G401.6 (cell line): ENCODE data around the gene PCID2.

ENCODE experiments used
- FAIRE-seq: peaks from 2 replicates; lab custom pipeline; 2012; peaks lifted over from hg19 to GRCh38; lab: Jason Lieb, UNC

Gene PCID2

DNA sequence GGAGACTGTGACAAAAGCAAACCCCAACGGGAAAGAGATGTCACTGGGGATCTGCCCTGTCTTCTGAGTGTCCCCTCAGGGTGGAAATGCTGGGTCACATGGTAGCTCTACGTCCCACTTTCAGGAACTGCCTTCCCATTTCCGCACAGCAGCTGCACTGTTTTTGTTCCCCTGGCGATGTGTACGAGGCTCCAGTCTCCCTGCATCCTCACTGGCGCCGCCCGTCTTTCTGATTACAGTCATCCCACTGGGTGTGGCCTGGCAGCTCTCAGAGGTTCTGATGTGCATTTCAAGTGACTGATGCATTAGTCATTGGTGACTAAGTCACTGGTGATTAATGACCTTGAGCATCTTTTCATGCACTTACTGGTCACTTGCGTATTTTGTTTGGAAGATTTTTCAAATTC is 21.2 kb downstream of the PCID2 start:
- peak; percentile 48 for FAIRE-seq

DNA sequence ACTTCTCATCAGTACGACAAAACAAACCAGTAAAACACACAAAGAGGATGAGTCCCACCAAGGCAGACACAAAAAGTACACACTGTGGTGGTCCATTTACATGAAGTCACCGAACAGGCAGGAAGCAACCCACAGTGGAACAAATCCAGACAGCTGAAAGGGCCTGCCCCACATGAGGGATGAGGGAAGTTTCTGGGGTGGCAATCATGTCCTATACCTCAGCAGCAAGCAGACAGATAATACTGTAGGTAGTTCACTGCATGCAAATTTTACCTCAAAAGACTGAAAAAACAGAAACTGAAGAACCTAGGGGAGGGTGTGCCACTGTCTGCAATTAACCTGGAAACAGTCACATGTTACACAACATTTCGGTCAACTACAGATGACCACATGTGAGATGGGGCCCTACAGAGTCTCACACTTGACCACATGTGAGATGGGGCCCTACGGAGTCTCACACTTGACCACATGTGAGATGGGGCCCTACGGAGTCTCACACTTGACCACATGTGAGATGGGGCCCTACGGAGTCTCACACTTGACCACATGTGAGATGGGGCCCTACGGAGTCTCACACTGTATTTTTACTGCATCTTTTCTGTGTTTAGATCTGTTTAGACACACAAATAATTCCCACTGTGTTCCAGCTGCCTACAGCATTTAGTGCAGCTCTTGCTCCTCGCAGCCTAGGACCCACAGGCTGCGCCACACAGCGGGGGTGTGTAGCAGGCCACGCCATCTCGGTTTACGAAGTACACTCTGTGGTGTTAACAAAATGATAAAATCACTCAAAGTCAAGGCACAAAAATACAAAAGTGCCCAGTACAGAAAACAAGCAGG is 22.2 kb downstream of the PCID2 start:
- FAIRE-seq: no peak

DNA sequence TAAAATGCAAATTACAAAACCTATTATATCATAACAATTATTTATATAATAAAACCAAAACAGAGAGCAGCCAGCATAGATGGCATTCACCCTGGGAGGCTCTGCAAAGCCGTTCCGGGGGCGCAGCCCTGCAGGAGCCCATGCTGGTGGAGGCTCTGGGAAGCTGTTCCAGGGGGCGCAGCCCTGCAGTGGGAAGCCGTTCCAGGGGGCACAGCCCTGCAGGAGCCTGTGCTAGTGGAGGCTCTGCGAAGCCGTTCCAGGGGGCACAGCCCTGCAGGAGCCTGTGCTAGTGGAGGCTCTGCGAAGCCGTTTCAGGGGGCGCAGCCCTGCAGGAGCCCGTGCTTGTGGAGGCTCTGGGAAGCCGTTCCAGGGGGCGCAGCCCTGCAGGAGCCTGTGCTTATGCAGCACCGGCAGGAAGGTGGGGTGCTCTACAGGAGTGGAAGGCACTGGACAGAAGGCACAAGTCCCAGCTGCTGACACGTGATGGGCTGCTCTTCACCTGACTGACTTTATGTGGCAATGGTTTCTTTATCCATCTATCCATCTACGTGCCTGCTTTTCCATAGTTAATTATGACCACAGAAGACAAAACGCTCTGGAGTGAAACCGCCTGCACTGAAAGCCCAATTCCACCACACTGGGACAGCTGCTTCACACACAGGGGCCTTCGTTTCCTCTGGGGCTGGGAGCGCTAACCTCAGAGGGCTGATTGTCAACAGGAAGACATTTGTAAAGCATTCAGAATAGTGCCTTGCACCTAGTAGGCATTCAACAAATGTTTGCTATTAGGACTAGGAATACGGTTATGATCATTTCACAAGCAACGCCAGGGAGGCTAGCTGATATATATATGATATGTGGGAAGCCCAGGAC is 23.7 kb downstream of the PCID2 start:
- no peak for FAIRE-seq

DNA sequence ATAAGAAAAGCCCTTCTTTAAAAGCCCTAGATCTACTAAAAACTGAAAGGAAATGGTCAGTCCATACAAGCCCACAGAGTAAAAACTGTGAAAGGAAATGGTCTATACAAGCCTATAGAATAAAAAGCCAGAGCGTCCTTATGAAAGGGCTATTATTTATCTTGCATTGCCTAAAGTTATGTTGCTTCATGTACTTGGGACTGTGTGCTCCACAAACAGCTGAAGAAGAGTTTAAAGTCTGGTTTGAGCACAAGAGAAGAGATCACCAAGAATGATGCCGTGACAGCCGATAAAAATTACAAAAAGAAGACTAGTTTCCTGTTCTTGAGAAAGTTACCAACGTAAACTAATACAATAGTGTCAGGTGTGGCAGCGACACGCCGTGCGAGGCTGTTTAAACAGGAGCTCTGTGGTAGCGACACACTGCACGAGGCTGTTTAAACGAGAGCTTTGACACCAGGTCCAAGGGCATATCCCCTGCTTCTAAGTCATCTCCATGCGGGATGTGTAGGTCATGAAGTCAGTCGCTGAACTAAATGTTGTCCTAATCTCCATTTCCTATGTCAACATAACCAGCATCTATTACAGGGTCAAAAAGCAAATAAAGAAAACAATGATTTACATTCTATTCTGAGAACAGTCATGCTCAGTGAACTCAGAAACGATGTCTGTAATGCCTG is 24.9 kb downstream of the PCID2 start:
- no peak for FAIRE-seq

DNA sequence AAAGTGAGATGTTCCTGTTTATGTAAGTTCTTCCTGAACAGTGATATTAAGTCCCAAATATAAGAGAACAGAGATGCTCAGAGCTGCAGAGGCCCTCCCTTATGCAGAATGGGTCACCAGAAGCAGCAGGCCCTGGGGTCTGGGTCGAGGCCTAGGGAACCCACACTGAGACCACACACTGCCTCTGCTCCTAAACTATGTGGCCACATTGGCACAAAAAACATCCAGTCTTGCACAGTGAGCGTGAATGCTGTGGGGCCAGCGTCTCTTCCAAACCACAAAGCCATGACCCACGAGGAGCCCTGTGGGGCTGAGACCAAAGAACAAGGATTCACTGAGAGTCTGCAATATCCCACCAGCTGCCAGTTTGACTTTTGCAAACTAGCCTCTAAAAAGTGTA is 26.4 kb downstream of the PCID2 start:
- no peak for FAIRE-seq

DNA sequence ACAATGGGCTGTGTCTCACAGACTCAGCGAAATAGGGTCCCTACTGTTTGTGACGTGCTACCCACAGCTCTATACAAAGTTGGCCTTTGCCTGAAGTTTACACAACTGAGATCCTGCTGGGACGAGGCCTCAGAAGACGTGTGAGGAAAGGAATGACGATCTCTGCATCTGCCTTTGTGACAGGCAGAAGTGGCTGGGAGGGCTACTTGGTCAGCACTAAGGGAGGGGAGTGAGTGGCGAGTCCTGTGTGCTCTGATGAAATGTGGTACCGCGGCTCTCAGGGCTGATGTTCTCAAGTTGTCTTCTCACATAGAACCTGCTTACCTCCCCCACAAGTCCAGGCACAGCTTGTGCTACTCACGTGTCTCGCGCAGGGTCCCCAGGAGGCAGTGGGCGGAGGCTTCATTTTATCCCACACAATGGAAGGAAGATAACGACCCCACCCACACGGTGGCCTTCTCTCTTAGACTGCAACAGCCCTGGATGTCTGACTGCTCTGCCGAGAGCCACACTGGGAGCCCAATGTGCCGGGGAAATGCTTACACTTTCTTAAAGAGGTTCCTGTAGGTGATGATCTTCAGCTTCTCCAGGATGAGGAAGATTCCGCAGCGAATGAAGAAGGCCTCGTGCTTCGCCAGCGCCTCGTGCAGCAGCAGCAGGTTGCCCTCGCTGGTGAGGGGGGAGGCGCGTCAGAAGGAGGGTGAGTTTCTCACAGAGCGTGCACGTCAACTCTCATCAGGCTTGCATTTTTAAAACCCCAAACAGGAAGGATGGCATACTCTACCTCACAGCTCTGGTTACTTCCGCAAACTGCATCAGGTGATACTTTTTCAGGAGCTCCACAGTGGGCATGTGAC is 28.9 kb downstream of the PCID2 start:
- no peak for FAIRE-seq

DNA sequence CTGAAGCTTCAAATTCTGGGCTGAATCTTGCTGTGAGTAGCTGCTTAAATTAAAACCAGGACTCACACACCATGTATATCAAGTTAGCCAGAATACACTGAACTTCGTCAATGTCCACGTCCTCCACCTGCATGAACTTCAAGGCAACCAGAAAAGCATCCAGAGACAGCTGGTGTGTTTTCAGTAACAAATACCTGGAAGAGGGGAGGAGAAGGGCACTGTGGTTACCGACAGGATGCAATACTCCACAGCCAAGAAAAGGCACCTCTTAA is 29.6 kb downstream of the PCID2 start:
- no peak for FAIRE-seq

DNA sequence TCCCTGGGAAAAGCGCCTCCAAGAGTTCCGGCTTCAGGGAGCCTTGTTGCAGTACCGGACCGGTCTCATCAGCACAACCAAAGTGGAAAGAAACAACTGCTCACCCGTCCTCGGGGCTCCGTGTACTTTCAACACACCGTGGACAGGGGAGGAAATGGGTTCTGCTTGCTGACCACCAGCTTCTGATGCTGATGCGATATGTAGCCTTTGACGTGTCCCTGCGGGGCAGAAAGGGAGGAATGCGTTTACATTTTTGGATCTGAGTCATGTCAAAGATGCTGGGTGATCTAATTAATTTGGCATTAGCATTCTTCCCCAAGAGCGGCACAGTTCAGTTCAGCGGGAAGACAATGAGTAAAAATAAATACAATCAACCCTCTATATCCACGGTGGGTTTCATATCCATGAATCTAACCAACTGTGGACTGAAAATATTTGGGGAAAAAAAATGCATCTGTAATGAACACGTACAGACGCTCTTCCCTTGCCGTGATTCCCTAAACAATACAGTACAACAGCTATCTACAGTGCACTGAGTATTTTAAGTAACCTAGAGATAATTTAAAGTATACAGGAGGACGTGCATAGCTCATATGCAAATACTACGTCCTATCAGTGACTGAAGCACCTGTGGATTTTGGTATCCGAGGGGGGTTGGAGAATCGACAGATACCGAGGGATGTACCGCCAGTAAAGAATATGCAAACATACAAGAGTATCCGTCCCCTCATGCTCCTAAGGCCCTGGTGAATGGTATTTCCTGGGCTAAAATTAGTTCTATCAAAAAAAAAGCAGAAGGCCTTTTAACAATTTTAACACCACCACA is 30.2 kb downstream of the PCID2 start:
- FAIRE-seq: no peak

DNA sequence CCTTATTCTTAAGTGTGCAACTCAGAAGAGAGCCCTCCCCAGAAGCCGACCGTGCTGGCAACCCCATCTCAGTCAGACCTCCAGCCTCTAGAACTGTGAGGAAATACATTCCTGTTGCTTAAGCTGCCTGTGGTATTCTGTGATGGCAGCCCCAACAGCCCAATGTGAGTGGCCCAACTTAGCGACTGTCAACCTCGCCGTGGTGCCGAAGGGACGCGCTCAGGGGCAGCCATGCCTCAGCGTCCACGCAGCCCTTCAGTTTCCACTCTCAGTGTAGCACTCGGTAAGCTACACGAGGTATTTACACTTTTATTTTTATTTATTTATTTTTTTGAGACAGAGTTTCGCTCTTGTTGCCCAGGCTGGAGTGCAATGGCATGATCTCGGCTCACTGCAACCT is 31.6 kb downstream of the PCID2 start:
- no peak for FAIRE-seq

DNA sequence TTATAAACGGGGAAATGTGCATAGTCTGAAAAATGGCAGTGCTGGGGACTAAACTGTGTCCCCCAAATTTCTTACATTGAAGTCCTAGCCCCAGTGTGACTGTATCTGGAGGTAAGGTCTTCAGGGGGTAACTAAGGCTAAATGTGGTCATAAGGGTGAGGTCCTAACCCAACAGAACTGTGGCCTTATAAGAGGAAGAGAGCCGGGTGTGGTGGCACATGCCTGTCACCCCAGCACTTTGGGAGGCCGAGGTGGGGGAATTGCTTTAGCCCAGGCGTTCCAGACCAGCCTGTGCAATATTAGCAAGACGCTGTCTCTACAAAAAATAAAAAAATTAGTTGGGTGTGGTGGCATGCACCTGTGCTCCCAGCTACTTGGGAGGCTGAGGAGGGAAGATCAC is 32.2 kb downstream of the PCID2 start:
- no peak for FAIRE-seq

DNA sequence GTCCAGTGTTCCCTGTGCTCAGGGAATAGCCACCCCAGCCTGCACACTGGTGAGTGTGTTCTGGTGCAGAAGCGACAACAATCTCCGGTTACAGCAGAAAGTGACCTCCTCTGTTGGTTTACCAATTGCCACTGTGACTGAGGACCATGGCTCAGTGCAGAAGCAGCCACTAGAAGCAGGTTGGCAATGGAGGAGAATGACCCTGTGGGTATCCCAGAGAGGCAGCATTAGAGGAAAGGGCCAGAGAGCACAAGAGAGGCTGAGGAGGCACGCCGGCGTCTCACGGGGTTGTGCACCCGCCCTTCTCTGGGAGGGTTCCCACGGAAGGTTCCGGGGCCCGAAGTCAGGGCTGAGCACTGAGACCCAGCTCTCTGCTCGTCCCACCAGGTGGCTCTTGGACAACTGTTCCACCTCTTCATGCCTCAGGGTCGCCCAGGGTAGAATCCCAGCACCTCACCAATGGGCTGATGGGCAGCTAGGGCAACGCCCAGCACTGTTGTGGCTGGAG is 36.0 kb downstream of the PCID2 start:
- FAIRE-seq: no peak

DNA sequence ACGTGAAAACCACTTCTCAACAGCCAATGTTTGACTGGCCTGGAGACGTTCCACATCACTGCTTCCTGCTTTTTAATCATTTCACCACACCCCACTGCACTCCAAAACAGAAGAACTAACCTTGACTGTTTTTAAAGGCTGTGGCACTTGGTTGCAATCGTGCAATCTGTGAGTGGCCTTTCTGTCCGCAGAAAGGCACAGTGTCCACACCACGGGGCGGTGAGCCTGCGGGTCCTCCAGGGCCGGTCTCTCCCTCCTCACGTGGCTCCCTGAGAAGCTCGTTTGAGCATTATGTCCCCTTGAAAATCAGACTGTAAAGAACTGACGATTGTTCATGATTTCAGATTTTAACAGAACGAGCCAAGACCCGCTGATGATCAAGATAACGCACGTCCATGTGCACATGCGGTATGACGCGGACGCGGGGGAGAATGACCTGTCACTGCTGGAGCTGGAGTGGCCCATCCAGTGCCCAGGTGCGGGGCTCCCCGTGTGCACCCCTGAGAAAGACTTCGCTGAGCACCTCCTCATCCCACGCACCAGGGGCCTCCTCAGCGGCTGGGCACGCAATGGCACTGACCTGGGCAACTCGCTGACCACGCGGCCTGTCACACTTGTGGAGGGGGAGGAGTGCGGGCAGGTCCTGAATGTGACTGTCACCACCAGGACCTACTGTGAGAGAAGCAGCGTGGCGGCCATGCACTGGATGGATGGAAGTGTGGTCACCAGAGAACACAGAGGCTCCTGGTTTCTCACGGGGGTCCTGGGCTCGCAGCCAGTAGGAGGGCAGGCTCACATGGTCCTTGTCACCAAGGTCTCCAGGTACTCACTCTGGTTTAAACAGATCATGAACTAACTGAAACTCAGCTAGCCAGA is 37.0 kb downstream of the PCID2 start:
- no peak for FAIRE-seq

DNA sequence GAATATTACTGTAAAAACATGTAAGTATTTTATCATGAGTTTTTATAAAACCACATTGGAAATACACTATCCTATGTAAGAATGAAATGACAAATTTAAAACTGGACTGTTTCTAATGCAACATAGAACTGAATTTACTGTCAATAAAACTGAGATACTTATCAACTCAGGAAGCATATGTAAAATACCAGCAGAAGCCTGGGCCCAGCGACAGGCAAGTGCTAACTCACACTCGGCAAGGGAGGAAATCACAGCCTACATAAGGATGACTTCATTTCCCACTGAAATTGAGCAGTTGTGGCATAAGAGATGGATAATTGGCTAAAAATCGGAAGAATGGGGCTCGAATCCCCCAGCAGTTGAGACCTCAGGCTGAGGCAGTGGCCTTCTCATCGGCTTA is 38.0 kb downstream of the PCID2 start:
- FAIRE-seq: no peak

DNA sequence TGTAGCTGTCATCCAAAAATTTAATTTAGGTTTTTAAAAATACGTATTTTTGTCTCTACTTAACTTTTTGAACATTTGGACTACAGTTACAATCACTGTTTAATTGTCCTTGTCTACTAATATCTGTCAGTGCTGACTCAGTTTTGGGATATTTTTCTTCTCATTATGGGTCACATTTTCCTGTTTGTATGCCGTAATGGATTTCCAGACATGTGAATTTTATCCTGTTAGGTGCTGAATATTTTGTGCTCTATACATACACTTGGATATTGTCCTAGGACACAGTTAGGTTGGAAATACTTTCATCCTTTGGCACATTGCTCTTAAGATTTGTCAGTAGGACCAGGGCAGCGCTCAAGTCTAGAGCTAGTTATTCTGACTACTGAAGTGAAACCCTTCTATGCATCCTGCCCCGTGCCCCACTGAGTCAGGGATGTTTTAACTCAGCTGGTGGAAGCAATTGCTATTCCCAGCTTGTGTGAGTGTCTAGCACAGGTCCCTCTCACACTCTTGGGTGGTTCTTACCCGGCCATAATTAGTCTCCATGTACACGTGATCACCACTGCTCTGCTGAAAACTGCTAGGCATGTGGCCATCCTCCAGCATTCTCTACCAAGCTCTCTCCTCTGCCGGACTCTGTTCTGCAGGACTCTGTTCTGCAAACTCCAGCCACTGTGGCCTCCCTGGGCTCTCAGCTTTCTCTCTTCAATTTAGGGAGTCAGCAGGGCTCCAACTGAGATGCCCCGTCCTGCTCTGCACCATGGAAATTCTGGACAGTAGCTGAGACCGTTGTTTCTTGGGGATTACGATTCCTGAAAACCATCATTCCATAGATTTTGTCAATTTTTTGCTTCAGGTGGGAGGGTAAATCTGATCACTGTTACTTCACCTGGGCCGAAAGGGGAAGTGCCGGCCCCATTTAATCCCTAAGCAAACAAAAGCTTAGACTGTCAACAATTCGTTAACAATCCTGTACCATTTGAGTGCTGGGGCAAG is 38.9 kb downstream of the PCID2 start:
- no peak for FAIRE-seq

DNA sequence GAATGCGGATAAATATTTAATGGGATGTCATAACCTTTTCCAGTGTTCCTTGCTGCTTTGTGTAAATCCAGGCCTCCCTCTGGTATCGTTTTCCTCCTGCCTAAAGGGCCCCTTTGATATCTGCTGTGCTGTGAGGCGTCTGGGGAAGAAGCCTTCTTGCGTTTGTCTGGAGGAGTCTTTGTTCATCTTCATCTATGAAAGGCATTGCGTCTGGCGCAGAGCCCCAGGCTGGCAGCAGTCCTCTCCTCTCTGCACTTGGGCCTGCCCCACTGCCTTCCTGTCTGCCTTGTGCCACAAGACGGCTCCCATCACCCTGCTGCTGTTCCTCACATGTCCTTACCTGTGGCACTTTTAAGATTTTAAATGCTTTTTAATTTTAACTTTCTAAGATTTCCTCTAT is 40.3 kb downstream of the PCID2 start:
- no peak for FAIRE-seq

DNA sequence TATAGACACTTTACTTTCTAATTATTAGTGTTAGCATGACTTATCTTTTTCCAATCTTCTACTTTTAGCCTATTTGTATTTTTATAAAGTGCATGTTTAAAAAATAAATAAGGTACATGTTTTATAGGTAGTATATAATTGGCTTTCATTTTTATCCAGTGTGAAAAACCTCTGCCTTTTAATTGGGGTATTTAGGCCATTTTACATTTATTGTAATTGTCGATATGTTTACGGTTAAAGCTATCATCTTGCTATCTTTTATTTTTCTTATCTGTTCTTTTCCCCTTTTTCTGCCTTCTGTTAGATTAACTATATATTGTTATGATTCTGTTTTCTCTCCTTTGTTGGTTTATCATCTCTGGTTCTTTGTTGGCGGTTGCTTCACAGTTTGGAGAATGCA is 40.9 kb downstream of the PCID2 start:
- no peak for FAIRE-seq

DNA sequence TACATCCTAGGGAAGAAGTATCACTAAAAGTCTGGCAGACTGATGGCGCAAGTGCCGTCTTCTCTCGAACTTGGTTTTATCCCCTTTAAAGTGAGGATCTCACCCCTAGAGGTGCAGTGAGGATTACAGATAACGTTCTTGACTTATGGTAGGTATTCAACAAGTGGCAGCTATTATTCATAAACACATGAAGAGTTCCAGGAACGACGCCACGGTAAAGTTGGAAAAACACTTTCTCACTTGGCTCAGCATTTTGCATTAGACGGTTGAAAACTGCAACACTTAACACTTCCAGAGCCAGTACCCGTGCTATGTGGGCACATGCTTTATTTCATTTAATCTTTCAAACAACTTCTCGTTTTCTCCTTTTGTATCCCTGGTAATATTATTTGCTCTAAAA is 41.3 kb downstream of the PCID2 start:
- no peak for FAIRE-seq

DNA sequence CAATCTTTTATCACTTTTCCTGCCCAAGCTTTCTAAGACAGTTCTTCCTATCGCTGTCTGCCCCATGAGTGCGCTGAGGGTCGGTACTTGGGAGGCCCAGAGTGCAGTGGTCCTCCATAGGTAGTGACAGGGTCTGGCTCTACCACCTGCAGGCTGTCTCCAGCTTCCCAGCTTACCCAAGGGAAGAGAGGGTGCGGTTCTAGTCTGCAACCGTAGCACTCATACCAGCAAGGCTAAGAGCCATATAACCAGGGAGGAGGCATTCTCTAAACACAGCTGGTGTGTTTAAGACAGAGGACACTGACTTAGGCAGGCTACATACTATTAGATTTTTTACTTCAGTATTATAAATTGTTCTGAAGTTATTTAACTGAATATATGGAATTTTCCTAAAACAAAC is 41.8 kb downstream of the PCID2 start:
- no peak for FAIRE-seq

DNA sequence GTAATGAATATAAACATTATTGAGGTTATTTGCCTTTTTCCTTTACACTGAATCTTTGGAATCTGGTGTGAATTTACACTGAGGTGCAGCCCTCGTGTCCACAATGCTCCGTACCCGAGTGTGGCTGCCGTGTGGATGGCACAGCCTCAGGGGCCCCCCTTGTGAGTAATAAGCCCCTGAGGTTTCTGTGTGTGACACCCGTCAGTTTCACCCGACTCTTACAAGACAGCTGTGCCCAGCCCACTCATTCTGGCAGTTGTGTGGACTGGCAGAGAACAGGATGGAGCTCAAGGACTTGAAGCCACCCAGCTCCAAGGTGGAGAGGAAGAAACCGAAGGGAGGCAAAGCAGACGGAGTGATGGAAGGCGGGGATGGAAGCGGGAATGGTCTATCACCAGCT is 42.2 kb downstream of the PCID2 start:
- FAIRE-seq: no peak
